ENCODE data around the gene SMOC2.

DNA sequence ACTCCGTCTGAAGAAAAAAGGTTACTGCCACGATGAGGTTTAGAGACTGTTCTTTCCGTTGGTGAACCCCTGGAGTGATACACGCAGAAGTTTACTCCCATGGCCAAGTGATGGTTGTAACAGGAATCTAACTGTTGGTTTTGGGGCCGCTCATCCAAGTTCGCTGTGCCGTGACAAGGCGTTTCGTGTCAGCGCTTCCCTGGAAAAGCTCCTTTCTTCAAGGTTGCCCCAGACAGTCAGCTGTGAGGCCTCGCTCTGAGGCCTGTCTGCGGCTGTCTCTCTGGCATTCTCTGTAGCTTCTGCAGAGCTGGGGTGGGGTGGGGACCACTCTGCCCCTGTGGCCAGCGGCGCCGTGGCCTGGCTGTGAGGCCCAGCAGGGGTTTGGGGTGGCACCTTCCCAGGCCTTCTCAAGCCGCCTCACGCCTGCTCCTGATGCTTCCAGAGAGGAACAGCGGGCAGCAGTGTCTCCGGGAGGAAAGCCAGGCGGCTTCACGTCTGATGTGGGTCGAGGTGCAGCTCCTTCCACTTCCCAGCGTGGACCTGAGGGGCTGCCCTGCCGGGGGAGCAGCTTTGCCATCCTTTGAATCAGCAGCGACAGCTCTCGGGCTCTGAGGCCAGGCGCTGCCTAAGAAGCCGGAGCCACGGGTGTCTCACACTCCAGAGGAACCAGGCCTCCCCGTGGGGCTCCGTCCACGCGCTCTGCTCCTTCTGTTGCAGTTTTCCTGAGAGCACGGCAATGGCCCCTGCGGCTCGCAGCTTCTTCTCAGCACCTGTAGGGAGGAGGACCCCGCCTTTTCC, 76.2 kb downstream of the SMOC2 start:
- no peak for TF ChIP-seq TCF12 (IDR thresholded peaks at IDR 0.05; ENCODE audit: low read depth)
- no peak for TF ChIP-seq TAF1 (IDR thresholded peaks at IDR 0.05; ENCODE audit: low read depth)
- no peak for TF ChIP-seq YY1 (IDR thresholded peaks at IDR 0.05; ENCODE audit: low read depth)
- no peak for TF ChIP-seq EP300 (IDR thresholded peaks at IDR 0.05; ENCODE audit: borderline replicate concordance)
- no peak for TF ChIP-seq EGR1 (IDR thresholded peaks at IDR 0.05)
- TF ChIP-seq, protein P1, sequence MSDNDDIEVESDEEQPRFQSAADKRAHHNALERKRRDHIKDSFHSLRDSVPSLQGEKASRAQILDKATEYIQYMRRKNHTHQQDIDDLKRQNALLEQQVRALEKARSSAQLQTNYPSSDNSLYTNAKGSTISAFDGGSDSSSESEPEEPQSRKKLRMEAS (IDR thresholded peaks at IDR 0.05): no peak
- TF ChIP-seq, protein P2, sequence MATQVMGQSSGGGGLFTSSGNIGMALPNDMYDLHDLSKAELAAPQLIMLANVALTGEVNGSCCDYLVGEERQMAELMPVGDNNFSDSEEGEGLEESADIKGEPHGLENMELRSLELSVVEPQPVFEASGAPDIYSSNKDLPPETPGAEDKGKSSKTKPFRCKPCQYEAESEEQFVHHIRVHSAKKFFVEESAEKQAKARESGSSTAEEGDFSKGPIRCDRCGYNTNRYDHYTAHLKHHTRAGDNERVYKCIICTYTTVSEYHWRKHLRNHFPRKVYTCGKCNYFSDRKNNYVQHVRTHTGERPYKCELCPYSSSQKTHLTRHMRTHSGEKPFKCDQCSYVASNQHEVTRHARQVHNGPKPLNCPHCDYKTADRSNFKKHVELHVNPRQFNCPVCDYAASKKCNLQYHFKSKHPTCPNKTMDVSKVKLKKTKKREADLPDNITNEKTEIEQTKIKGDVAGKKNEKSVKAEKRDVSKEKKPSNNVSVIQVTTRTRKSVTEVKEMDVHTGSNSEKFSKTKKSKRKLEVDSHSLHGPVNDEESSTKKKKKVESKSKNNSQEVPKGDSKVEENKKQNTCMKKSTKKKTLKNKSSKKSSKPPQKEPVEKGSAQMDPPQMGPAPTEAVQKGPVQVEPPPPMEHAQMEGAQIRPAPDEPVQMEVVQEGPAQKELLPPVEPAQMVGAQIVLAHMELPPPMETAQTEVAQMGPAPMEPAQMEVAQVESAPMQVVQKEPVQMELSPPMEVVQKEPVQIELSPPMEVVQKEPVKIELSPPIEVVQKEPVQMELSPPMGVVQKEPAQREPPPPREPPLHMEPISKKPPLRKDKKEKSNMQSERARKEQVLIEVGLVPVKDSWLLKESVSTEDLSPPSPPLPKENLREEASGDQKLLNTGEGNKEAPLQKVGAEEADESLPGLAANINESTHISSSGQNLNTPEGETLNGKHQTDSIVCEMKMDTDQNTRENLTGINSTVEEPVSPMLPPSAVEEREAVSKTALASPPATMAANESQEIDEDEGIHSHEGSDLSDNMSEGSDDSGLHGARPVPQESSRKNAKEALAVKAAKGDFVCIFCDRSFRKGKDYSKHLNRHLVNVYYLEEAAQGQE (IDR thresholded peaks at IDR 0.05; ENCODE audit: low read depth): no peak
- TF ChIP-seq RAD21 (IDR thresholded peaks at IDR 0.05; ENCODE audit: low read depth): no peak
- TF ChIP-seq CREB1 (IDR thresholded peaks at IDR 0.05; ENCODE audit: low read depth): no peak
- TF ChIP-seq CEBPB (IDR thresholded peaks at IDR 0.05): no peak
- TF ChIP-seq TEAD4 (IDR thresholded peaks at IDR 0.05): no peak
- no peak for TF ChIP-seq NFIC (IDR thresholded peaks at IDR 0.05)
